ENCODE data around the gene NFASC. TPM values are rescaled to one million over a fixed set of nuclear protein-coding genes. Genes with fewer than 3 reads are reported as not detected.

NFASC gene
- total RNA-seq, 4 donors from 2014 or later = 10.3 to 18.4 (median 10.9) TPM

DNA sequence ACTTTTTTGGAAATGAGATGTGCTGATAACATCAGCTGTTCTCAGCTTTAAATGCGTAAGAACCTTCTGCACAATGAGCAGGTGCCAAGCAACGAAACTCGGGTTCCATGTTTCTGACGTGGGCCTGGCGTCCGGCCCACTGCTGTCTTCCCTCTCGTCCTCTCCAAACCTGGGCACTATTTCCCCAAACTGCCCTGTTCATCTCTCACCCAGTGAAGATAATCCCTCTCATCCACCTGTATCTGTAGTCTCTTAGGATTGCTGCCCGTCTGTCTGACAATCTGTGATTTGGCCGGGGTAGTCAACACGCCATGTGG lies 122.3 kb downstream of the NFASC start:
- TF ChIP-seq, protein P1, sequence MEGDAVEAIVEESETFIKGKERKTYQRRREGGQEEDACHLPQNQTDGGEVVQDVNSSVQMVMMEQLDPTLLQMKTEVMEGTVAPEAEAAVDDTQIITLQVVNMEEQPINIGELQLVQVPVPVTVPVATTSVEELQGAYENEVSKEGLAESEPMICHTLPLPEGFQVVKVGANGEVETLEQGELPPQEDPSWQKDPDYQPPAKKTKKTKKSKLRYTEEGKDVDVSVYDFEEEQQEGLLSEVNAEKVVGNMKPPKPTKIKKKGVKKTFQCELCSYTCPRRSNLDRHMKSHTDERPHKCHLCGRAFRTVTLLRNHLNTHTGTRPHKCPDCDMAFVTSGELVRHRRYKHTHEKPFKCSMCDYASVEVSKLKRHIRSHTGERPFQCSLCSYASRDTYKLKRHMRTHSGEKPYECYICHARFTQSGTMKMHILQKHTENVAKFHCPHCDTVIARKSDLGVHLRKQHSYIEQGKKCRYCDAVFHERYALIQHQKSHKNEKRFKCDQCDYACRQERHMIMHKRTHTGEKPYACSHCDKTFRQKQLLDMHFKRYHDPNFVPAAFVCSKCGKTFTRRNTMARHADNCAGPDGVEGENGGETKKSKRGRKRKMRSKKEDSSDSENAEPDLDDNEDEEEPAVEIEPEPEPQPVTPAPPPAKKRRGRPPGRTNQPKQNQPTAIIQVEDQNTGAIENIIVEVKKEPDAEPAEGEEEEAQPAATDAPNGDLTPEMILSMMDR (IDR thresholded peaks at IDR 0.05) = no peak
- ATAC-seq (ENCODE audit: low FRiP score) (no peak), DNase-seq (ENCODE audit: low spot score) (no peak)

DNA sequence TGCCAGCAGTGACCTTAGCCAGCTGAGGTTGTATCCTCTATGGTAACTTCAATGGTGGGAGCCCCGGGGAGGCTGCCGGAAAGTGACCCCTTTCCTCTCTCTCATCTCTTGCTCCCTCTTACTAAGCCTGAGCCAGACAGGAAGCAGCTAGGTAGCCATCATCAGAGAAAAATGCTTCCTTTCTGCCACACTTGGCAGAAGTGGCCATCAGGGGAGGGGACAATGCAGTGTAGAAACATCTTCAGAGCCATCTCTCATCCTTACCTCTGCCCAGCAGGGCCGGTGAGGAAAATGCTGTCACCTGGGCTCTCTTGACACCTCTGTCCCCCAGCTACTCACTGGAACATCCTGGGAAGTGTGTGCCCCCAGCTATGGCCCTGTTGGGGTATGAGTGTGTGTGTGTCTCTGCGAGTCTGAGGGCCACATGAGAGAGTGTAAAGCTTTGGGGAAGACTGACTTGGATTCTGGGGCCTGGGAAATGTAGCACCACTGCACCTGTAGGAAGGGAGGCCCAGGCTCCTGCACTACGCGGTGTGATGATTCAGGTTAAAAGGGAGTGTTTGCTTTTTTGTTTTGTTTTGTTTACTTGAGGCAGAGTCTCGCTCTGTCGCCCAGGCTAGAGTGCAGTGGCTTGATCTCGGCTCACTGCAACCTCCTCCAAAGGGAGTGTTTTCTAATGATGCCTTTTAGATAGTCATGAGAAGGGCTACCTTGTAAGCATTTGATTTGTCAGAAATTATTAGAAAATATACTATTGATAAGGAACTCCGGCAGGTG lies 123.6 kb downstream of the NFASC start:
- no peak for DNase-seq (ENCODE audit: low spot score)
- ATAC-seq (ENCODE audit: low FRiP score) = no peak
- TF ChIP-seq, protein P1 (IDR thresholded peaks at IDR 0.05) = no peak

DNA sequence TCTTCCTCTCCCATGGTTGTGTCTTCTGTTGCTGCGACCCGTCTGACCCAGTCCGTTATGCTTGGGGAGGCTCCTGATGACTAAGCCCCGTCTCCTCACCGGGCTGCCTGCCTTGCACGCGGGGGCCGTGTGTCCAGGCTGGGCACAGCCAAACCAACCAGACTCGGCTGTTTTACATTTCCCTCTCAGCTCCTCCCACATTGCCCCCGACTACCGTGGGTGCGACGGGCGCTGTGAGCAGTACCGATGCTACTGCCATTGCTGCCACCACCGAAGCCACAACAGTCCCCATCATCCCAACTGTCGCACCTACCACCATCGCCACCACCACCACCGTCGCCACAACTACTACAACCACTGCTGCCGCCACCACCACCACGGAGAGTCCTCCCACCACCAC lies 126.3 kb downstream of the NFASC start:
- ATAC-seq (ENCODE audit: low FRiP score) (no peak), DNase-seq (ENCODE audit: low spot score) (no peak)
- TF ChIP-seq, protein P1 (IDR thresholded peaks at IDR 0.05) = no peak

DNA sequence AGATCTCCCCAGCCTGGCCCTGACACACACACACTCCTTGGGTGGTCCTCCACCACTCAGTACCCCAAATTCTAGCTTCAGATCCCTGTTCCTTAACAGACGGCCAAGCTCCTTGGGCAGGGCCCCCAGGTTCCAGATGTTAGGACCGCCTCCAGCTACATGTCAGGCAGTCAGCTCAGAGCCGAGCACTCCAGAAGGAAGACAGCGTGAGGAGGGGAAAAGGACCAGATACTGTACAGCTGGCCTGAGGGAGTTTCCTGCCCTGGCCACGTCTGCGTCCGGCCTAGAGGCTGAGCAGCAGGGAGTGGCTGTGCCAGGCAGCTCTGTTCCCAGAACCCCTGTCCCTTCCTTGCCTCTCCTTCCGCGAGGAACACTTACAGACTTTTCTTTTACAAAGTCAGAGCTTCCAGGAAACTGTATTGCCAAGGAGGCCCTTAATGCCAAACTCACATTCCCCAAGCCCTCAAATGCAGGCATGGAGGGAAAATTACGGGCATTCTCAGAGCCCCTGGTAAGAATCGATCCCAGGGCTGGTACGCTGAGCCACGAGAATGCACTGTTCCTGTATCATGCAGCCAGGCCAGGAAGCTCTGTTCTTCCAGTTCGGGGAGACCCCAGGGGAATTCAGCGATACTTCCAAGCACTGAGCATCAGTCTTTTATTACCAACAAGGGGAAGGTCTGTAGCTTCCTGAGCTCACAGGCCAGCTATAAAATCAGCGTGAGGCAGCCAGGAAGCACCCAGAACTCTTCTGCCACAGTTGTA lies 127.1 kb downstream of the NFASC start:
- TF ChIP-seq, protein P1 (IDR thresholded peaks at IDR 0.05) = no peak
- no peak for DNase-seq (ENCODE audit: low spot score)
- no peak for ATAC-seq (ENCODE audit: low FRiP score)

DNA sequence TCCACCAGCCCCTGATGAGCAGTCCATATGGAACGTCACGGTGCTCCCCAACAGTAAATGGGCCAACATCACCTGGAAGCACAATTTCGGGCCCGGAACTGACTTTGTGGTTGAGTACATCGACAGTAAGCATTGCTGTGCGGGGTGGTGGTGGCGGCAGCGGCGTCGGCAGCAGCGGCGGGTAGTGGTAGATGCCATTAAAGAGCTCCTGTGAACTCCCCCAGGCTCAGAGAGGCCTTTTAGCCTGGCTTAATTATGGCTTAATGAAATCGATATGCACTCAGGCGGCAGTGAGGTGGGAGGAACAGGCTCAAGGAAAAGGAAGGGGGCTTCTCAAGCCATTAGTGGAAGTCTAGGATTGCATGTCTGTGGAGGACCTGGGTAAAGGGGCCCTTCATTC lies 130.5 kb downstream of the NFASC start:
- ATAC-seq (ENCODE audit: low FRiP score) (no peak), DNase-seq (ENCODE audit: low spot score) (no peak)
- TF ChIP-seq, protein P1 (IDR thresholded peaks at IDR 0.05) = no peak

DNA sequence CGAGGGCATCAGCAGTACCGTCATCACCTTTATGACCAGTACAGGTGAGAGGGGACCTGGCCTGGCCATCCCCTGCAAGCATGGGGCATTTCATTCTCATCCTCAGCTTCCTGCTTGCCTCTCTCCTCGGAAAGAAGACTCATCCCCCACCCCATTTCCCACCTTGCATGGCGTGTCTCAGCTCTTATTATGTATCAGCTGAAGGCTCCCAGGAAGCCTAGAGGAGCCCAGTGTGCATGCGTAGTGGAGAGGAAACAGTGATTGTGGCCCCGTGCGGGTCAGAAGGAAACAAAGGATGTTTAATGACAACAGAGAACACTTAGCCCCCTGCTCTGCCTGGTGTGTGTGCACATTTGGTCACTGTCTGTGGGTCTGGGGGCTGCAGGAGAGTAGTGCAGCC lies 132.0 kb downstream of the NFASC start:
- DNase-seq (ENCODE audit: low spot score) (no peak), ATAC-seq (ENCODE audit: low FRiP score) (no peak)
- TF ChIP-seq, protein P1 (IDR thresholded peaks at IDR 0.05) = no peak
